HG03378 (cell line): ENCODE results near the gene ADGRL2.
A peak's percentile ranks its signal among the peaks of the same experiment; 100 is the strongest.
"Not testable (repeated sequence)": the region's sequence is repeated elsewhere in the genome, so short reads cannot be mapped to it uniquely, and the experiment has no call there.

ENCODE experiments used
- ATAC-seq: cut with Tn5 transposase; IDR thresholded peaks from one replicate; pipeline ENCODE4 v1.9.1; 2021; ENCODE audit warnings: mild to moderate bottlenecking, moderate library complexity; ENCODE audit not compliant: unreplicated experiment

Gene ADGRL2

DNA sequence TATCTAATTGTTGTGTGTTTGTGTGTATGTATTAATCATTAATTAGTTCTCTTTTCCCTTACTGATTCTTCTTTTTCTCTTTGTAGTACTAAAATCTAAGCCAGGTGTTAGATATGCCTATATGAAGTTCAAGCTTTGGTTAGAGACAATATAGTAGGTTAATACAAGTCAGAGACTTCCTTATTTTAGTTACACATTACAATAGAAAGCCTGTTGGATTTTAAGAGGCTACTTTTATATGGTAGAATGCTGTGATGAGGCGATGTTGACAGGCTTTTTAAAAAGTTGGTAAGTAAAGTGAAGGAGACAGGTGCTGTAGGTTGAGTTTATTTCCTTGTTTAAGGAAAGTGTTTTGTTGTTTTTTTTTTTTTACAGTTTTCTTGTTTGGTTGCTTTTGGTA is 45.9 kb downstream of the ADGRL2 start:
- ATAC-seq: no peak

DNA sequence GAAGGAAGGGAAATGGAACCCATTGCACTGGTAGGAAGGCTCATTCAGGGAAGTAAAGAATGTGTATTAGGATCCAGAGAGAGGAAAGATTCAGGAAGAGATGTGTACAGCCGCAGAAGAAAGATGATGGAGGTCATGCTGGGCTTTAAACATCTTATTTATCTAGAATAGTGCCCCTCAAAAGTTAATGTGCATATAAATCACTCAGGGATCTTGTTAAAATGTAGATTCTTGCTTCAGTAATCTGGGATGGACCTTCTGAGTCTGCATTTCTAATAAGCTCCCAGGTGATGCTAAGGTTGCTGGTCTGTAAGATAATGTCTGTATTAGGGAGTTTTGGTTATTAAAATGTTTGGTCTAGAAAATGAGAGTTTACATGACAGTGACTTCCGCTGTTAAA is 46.3 kb downstream of the ADGRL2 start:
- ATAC-seq: no peak

DNA sequence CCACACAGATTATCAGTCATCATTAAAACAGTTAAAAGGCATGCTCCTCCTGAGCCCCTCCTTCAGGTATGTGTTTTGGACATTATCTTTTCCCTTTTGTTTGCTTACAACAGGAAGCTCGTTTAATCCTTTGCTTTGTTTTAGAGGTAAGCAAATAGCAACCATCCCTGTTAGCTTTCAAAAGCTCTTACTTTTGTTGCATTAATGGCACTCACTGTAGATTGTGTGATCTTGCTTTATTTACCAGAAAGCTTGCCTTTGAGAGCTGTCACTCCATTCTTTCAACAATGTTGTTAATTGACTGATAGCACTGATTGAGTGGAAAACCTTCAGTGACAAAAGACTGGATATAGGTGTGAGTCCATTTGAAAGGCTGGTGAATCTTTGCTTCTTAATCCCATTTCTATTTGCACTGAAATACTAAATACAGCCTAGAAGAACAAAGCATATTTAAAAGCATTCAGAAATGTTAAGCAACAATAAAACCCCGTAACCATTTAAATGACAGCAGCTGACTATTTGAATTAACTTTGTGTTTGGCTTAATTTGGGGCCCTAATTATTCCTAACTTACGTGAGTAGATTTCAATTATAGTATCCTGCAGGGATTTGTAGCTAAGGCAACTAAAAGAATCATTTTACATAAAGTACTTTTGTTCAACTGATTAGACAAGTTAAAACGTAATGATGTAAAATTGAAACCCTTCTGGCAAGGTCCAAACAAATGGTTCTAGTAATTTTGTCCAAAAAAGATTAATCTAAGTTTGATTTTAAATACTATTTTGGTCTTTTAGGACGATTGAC is 48.3 kb downstream of the ADGRL2 start:
- no peak for ATAC-seq

DNA sequence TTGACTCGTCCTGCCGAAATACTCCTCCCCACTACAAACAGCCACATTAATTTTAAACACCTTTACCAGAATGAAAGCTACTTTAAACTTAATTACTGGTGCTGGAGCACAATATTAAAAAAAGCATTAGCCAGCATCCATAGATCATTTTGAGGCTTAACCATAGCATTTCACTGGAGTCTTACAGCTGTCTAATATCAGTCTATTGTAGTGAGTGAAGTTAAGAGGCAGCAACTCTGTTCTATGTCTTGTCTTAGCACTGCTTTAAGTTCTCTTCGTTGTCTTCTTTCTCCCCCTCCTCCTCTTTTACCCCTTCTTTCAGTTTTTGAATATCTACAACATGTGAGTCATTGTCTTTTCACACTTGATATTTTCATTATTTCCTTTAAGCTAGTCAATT is 49.3 kb downstream of the ADGRL2 start:
- no peak for ATAC-seq

DNA sequence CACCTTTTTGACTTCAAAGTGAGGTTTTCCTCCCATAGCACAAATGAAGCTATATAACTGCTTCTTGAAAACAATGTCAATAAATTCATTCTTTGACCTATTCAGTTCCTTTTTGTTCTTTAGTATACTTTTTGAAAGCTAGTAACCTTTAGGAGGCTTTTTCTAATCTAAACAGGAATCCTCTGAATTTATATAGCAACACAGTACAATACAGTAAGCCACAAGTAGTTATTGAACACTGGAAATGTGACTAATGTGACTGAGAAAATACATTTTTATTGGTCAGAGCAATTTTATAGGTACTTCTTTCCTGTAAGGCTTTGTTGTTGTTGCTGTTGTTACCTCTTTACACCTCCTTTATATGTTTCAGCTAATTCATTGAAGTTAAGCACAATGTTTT is 49.8 kb downstream of the ADGRL2 start:
- ATAC-seq: no peak

DNA sequence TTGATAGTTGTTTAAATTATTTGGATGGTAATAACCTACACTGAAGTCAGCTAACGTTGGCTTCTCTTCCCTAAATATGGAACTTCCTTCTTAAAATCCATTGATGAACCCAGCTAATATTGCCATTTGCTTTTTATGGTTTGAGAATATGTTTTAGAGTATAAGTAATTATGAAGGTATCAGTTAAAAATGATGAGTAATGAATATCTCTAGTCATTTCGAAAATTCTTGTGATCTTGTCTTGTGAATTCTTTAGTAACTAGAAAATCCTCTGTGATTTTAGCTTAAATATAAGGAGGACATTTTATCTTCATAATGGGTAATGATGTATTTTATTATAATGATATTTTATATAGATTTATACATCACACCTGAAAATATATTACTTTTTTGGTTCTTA is 50.5 kb downstream of the ADGRL2 start:
- no peak for ATAC-seq

DNA sequence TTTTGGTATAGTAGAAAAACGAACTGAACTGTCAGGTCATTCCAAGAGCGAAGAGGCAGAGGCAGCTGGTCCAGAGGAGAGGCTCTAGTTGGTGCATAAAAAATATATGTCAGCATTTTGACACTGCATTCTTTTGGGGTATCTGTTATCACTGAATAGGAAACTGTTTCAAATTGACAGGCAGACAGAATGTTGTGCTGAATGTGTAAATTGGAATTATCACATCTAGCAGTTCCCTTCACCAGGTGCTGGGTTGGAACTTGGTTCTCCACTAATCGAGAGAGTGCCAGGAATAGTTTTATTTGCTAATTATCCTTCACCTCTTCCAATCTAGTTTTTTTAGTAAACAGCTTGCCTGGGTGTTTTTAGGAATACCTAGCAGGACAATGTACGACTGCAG is 52.2 kb downstream of the ADGRL2 start:
- no peak for ATAC-seq

DNA sequence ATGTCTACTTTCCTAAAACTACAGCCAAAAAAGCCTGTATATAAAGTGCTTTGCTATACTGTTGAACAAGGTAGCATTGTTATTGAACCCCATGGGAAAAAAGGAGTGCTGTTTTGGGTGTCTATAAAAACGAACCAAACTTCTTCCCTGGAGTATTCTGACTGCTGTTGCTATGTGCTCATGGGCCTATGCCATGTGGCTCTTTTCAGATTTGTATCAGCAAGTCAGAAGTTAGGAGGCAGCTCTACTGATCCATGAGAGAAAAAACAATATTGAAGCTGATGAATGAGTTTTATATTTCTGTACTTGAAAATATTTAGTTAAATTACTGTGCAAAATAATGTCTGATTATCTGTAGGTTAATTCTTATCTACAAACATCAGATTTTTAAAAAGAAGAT is 66.5 kb downstream of the ADGRL2 start:
- no peak for ATAC-seq

DNA sequence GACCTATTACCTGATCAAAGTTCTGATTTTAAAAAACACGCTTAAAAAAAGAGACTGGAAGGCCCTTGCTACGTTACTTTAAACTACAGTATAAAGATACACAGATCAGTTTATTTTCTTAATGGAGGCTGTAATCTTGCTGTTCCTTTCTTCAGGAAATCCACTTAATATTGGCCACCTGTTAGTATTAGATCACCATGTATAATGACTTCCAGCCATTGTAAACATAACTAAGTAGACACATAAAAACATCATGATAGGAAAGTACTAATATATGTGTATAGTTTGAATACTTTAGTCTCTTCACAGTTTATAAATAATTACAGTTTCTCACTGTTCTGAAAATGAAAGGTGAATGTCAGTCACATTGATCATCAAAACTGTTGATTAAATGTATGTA is 68.6 kb downstream of the ADGRL2 start:
- ATAC-seq: no peak

DNA sequence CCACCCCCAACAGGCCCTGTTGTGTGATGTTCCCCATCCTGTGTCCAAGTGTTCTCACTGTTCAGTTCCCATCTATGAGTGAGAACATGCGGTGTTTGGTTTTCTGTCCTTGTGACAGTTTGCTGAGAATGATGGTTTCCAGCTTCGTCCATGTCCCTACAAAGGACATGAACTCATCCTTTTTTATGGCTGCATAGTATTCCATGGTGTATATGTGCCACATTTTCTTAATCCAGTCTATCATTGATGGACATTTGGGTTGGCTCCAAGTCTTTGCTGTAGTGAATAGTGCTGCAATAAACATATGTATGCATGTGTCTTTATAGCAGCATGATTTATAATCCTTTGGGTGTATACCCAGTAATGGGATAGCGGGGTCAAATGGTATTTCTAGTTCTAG is 70.4 kb downstream of the ADGRL2 start:
- ATAC-seq: not testable (repeated sequence)

DNA sequence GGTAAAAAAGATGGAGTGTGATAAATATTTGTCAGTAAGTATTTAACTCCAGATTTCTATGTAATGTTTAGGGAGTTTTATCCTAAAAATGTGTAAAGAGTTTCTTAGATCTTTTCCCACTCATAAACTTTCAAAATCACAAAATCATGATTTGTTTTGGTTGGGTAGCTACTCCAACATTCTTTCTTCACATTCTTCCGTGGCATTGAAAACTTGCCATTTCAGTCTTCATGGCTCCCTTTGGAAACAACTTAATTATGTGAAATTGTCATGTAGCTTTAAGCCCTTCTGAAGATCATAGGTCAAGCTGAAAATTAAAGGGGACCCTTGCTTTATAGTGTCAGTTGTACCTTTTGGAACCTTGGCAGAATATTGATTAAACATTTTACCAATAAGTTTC is 73.2 kb downstream of the ADGRL2 start:
- ATAC-seq: no peak

DNA sequence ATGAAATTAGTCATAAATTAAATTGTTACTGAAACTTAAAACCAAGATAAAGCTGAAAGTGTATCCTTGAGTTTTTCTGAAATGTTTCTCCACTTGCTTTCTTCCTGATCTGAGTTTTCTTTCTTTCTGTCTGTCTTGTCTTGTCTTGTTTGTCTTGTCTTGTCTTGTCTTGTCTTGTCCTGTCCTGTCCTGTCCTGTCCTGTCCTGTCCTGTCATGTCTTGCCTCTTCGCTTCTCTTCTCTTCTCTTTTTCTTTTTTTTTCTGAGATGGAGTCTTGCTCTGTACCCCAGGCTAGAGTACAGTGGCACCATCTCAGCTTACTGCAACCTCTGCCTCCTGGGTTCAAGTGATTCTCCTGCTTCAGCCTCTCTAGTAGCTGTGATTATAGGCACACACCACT is 73.7 kb downstream of the ADGRL2 start:
- no peak for ATAC-seq

DNA sequence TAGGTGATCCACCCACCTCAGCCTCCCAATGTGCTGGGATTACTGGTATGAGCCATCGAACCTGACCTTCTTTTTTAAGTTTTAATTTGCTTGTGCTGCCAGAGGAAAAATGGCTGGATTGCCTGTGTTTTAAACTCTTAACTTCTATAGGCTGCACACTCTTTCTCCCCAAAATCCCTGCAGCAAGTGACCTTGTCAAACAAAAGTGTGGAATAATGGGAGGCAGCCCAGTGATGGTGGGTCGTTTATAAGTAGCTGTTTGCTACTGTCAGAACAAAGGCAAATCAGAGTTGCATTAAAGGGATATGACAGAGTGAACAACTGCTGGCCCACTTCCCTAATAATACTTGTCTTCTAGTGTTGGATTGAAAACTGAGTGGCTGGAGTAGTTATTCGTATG is 74.2 kb downstream of the ADGRL2 start:
- ATAC-seq: no peak

DNA sequence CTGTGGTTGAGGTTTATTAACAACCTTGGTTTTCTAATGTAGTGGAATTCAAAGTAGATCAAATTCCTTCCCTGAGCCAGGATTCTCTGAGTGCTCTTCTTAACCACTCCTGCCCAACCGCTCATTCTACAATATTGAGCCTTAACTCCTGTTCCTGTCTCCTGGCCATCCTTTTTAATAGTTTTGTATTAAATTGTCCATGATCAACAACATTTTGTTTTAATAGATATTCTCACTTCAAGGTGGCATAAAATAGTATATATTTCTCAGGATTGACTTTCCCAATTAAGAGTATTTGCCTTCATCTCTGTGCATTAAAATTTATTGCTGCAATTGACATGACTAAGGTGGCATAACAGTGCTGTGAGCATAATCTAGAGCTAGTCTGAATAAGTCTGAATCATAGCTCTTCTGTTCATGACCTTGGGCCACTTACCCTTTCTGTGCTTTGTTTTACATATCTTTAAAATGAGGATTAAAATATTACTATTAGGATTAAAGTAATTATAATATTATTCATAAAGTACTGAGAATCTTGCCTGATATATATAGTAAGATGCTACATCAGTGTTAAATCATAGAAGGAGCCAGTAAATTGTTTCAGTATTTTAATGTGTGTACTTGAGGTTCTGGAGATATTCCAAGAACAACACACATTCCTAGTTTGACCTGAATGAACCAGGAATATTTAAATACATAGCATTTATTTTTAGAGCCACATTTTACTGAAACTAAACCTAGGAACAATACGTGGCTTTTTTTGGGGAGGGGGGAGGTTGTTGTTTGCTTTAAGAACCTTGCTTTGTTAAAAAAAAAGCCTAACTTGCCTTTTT is 76.4 kb downstream of the ADGRL2 start:
- no peak for ATAC-seq

DNA sequence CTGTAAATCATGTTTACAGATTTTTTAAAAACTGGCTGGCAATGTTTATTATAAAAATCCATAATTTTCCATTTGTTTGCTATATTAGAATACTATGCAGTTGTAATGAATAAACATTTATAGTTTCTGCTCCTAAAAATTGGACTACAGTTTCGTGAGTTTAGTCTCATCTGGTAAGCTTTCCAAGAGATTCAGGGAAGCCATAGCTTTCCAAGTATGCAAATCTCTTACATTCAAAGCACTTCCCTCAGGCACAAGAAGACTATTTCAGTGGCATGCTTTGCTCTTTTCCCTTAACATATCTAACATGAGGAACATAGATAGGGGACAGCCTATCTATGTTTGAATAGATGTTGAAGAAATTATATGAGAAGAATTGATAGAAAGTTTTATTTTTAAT is 77.2 kb downstream of the ADGRL2 start:
- no peak for ATAC-seq

DNA sequence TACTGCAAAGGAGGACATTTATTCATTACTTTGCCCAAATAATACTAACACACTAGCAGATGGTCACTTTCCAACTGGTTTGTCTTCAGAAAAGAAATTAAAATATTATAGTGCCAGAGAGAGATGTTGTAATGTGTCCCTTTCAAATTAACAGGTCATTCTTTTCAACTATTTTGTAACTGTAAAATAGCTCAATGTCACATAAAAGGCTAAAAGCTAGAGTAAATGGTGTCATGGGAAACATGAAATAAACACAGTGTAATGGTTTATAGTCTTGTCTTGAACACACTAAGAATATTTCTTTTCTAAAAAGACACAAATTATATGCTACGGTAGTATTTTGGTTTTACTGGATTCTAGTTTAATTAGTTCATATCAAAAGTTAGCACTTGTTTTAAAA is 77.8 kb downstream of the ADGRL2 start:
- ATAC-seq: no peak

DNA sequence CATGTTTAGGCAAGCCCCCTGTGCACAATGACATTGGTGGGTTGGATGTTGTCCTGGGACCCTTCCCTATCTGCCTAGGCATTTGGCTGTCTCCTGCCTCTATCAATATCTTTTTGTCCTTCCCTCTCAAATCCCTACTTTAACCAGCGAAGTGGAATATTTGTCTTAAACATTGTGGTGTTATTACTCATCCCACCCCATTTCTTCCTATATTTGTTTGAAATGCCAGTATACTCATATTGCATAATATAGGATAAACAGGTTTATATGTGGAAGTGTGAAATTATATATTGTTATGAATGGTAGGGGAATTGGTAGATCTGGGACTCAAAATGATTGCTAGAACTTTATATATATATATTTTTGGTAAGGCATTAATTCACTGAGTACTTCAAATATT is 80.0 kb downstream of the ADGRL2 start:
- no peak for ATAC-seq

DNA sequence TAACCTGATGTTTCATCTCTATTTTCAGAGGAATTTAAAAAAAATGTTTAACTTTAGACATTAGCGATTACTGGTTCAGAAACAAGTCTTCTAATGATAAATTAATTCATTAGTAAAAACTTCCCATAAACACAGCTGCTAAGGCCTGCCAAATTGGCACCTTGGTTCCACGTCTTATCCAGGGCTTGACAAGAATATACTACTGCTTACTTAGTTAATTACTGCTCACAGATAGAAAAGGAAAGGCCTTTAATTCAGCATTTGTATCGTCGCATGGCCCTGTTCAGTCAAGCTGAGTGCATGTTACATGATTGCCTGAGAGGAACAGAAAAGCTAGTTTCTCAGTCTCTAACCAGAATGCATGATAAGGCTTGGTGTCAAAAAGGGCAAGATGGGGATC is 84.6 kb downstream of the ADGRL2 start:
- no peak for ATAC-seq

DNA sequence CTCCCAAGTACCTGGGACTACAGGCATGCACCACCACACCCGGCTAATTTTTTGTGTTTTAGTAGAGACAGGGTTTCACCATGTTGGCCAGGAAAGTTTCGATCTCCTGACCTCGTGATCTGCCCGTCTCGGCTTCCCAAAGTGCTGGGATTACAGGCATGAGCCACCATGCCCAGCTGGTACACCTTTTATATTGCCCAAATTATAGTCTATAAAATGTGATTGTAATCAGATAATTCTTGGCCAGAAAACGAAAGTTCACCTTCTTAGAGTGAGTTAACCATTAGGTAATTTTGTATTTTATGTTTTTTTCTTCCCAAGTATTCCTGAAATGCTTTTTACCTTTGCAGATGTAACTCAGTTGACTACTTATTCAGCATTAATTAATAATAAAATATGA is 85.6 kb downstream of the ADGRL2 start:
- not testable (repeated sequence) for ATAC-seq

DNA sequence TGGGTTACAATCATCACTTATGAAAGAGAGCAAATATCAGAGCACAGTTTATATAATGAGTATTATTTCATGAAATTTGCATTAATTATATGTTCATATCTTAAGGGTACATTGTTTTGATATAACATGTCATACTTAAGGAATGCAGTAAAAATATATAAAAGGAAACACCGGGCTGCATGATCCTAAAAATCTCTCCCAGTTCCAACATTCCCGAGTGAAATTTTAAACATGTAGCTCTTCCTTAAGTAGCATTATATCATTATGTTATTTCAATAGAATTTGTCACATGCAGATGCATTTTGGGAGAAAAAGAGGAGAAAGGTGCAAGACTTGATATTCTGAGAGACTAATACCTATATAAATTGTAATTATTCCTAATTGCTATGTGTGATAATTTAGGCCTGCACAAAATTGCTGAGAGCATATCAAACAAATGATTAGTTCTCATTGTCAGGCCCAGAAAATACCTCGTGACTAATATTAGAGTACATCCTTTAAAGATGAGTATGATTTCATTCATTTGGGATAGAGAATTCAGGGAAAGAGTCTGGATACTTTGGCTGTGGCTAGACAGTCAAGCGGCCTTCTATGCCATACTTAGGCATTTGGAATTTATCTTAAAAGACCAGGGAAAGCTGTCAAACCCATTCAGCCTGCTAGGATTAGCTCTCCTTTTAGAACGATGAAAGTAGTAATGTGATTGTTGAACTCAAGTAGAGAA is 86.8 kb downstream of the ADGRL2 start:
- ATAC-seq: no peak

DNA sequence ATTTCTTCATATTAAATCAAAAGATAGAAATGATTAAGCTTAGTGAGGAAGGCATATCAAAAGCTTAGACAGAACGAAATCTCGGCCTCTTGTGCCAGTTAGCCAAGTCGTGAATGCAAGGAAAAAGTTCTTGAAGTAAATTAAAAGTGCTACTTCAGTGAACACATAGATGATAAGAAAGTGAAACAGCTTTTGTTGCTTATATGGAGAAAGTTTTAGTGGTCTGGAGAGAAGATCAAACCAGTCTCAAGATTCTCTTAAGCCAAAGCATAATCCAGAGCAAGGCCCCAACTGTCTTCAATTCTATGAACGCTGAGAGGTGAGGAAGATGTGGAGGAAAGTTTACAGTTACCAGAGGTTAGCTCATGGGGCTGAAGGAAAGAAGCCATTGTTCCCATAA is 88.4 kb downstream of the ADGRL2 start:
- ATAC-seq: no peak

DNA sequence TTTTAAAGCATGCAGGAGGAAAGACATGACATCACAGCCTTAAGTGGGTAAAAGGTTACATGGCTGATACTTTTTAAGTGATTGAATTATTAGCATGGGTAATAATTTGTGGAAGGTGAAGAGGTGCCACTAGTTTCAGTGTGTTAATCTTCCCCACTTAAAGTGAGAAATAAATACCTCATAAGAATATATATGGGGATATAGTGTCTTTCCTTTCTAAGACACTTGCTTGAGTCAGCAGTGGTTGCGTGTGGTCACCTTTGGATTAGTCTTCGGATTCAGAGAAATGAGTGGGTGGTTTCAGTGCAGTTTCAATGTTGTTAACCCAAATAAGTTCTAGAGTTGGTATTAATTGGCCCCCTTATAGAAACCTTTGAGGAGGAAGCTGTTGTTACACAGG is 94.1 kb downstream of the ADGRL2 start:
- peak; percentile 45 for ATAC-seq
